GM19395 (cell line): Measurements from ENCODE around the gene SIX4.

Source experiments
- ATAC-seq: cut with Tn5 transposase; IDR thresholded peaks from one replicate; pipeline ENCODE4 v1.9.1; 2021; ENCODE audit warnings: mild to moderate bottlenecking, moderate library complexity; ENCODE audit not compliant: unreplicated experiment

The SIX4 gene

DNA sequence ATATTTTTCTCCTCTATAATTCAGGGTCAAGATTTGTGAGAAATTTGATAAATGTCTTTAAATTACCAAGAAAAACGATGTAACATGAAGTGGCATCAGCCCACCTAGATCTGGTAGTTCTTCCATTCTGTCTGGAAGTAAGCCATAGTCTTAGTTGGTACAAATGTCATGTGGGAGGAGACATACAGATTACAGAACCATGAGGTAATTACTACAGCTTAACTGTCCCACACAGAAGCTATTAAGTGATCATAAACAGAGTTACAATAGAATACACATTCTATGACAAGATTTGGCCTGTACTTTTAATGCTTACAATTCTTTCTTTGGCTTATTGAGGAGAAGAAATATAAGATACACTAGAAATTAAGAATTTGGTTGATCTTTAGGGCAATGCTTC, 61.2 kb downstream of the SIX4 start:
- ATAC-seq, result no peak

- ATAC-seq, result no peak
These were observed 62.4 kb downstream of the SIX4 start for GRCh38 chr14:60661721-60662120.
